ENCODE results near the gene B3GALT2.
"Not testable (repeated sequence)": the region's sequence is repeated elsewhere in the genome, so short reads cannot be mapped to it uniquely, and the experiment has no call there.

The B3GALT2 gene

GRCh38 chr1:193185901-193186731, at the start of gene B3GALT2:
Gene B3GALT2, minus strand, starts transcription at chr1:193186613. Its CDS starts 5,051 bp downstream, at chr1:193181562.
- peak in 44 of 58 donors; percentile 2 to 81 (median 53) for DNase-seq

GRCh38 chr1:193234530-193234929, 48.1 kb upstream of the B3GALT2 start:
- no peak for DNase-seq

- DNase-seq: not testable (repeated sequence)
These were observed 44.7 kb upstream of the B3GALT2 start for GRCh38 chr1:193231146-193231545.

- DNase-seq: no peak
These were observed 42.7 kb upstream of the B3GALT2 start for GRCh38 chr1:193229136-193229535.

- DNase-seq: no peak
These were observed 35.7 kb upstream of the B3GALT2 start for GRCh38 chr1:193222056-193222615.

- DNase-seq: no peak
These were observed 35.2 kb upstream of the B3GALT2 start for GRCh38 chr1:193221651-193222050.

- DNase-seq: no peak
These were observed 33.0 kb upstream of the B3GALT2 start for GRCh38 chr1:193219391-193219790.

- DNase-seq: no peak
These were observed 30.5 kb upstream of the B3GALT2 start for GRCh38 chr1:193216920-193217319.

- DNase-seq: no peak
These were observed 27.6 kb upstream of the B3GALT2 start for GRCh38 chr1:193213998-193214397.

GRCh38 chr1:193212637-193213036, 26.2 kb upstream of the B3GALT2 start:
- no peak for DNase-seq

GRCh38 chr1:193211539-193211938, 25.1 kb upstream of the B3GALT2 start:
- no peak for DNase-seq

GRCh38 chr1:193210996-193211395, 24.6 kb upstream of the B3GALT2 start:
- DNase-seq: no peak

GRCh38 chr1:193201021-193201420, 14.6 kb upstream of the B3GALT2 start:
- DNase-seq: no peak

GRCh38 chr1:193199940-193200339, 13.5 kb upstream of the B3GALT2 start:
- no peak for DNase-seq

- DNase-seq: no peak
These were observed 6.2 kb upstream of the B3GALT2 start for GRCh38 chr1:193192586-193192985.

GRCh38 chr1:193190096-193190744, 3.8 kb upstream of the B3GALT2 start:
- DNase-seq: peak in 1 of 58 donors; percentile 12

- no peak for DNase-seq
These were observed 3.2 kb upstream of the B3GALT2 start for GRCh38 chr1:193189442-193190095.

- not testable (repeated sequence) for DNase-seq
These were observed 2.5 kb upstream of the B3GALT2 start for GRCh38 chr1:193188915-193189314.

- no peak for DNase-seq
These were observed 701 bp upstream of the B3GALT2 start for GRCh38 chr1:193187114-193187513.

- no peak for DNase-seq
These were observed 1.2 kb downstream of the B3GALT2 start for GRCh38 chr1:193185211-193185610.

GRCh38 chr1:193184776-193185175, 1.6 kb downstream of the B3GALT2 start:
- DNase-seq: no peak

Data from anterior cingulate cortex (tissue), 58 donors.